IMR-90 (cell line): ENCODE results near the gene VSIG4. TPM values are rescaled to one million over a fixed set of nuclear protein-coding genes. Genes with fewer than 3 reads are reported as not detected.

ENCODE experiments used
- ATAC-seq: fragments of 200-7000 bp; cut with Tn5 transposase; 2 replicates; pipeline ENCODE4 v1.9.1; 2020; ENCODE audit warnings: low read depth, mild to moderate bottlenecking, moderate library complexity
- BruUV-seq: library from RNA; stranded (reverse); fragments of 400-500 nt; replicated peaks from 2 replicates; lab custom pipeline; 2021; lab: Mats Ljungman, UMichigan
- CTCF ChIA-PET: fragments of 300-600 bp; formaldehyde crosslinking; extraction: SDS; loops from one replicate; lab custom pipeline; 2021; ENCODE audit warnings: antibody characterized with exemption; lab: Yijun Ruan, JAX
- POLR2A ChIA-PET: fragments of 300-600 bp; sonication (Branson Sonifier 250); formaldehyde crosslinking; loops from one replicate; lab custom pipeline; 2022; ENCODE audit warnings: antibody characterized with exemption; ENCODE audit not compliant: unreplicated experiment; lab: Charles Lee
- DNase-seq: peaks from one replicate; pipeline ENCODE4 v3.0.0; 2013
- H2AFZ ChIP-seq: replicated peaks from 2 replicates; pipeline ENCODE3; 2013; ENCODE audit warnings: low read length, mild to moderate bottlenecking; ENCODE audit not compliant: poor library complexity
- H2AK5ac ChIP-seq: 2 replicates; pipeline ENCODE4 v1.6.1; 2013; ENCODE audit warnings: low read depth, low read length, inconsistent platforms
- H2AK9ac ChIP-seq: replicated peaks from 2 replicates; pipeline ENCODE3; 2013; ENCODE audit warnings: mild to moderate bottlenecking, low read depth, low read length, moderate library complexity; ENCODE audit not compliant: poor library complexity
- H2BK120ac ChIP-seq: 2 replicates; pipeline ENCODE4 v1.6.1; 2013; ENCODE audit warnings: low read depth, low read length, inconsistent platforms
- H2BK15ac ChIP-seq: 3 replicates; pipeline ENCODE4 v1.6.1; 2013; ENCODE audit warnings: low read depth, low read length, inconsistent platforms
- H2BK20ac ChIP-seq: 2 replicates; pipeline ENCODE4 v1.6.1; 2013; ENCODE audit warnings: low read depth, mild to moderate bottlenecking, inconsistent platforms, low read length, moderate library complexity
- H2BK5ac ChIP-seq: 2 replicates; pipeline ENCODE4 v1.6.1; 2013; ENCODE audit warnings: mild to moderate bottlenecking, low read depth, low read length, inconsistent platforms; ENCODE audit not compliant: poor library complexity, severe bottlenecking
- H3K14ac ChIP-seq: replicated peaks from 2 replicates; pipeline ENCODE4 v1.6.1; 2013; ENCODE audit warnings: low read depth, low read length, inconsistent platforms
- H3K18ac ChIP-seq: 2 replicates; pipeline ENCODE4 v1.6.1; 2013; ENCODE audit warnings: low read depth, low read length, control low read depth
- H3K23ac ChIP-seq: 2 replicates; pipeline ENCODE4 v1.6.1; 2013; ENCODE audit warnings: low read depth, low read length, inconsistent platforms
- H3K27ac ChIP-seq: 2 replicates; pipeline ENCODE4 v1.5.1; 2013; ENCODE audit warnings: mild to moderate bottlenecking, control low read depth, low read length; ENCODE audit not compliant: insufficient read depth
- H3K27me3 ChIP-seq: 2 replicates; pipeline ENCODE4 v1.6.1; 2013; ENCODE audit warnings: low read length; ENCODE audit not compliant: control insufficient read depth, insufficient read depth
- H3K36me3 ChIP-seq: 2 replicates; pipeline ENCODE4 v1.6.1; 2013; ENCODE audit warnings: low read length, mixed read lengths; ENCODE audit not compliant: control insufficient read depth, insufficient read depth
- H3K4ac ChIP-seq: 2 replicates; pipeline ENCODE4 v1.6.1; 2013; ENCODE audit warnings: low read depth, low read length, inconsistent platforms
- H3K4me1 ChIP-seq: 2 replicates; pipeline ENCODE4 v1.6.1; 2013; ENCODE audit warnings: low read length, mixed read lengths; ENCODE audit not compliant: control insufficient read depth, insufficient read depth
- H3K4me2 ChIP-seq: 2 replicates; pipeline ENCODE4 v1.6.1; 2013; ENCODE audit warnings: low read depth, mild to moderate bottlenecking, control low read depth, low read length, moderate library complexity
- H3K4me3 ChIP-seq: 2 replicates; pipeline ENCODE4 v1.5.1; 2013; ENCODE audit warnings: low read depth, mild to moderate bottlenecking, control low read depth, low read length, moderate library complexity; ENCODE audit not compliant: insufficient read depth
- H3K56ac ChIP-seq: 2 replicates; pipeline ENCODE4 v1.6.1; 2013; ENCODE audit warnings: low read length, inconsistent platforms; ENCODE audit not compliant: insufficient read depth; ENCODE audit errors: extremely low read depth
- H3K79me1 ChIP-seq, 2 experiments: 2 replicates each; pipeline ENCODE4 v1.6.1; 2013; ENCODE audit warnings: low read length in 2 of 2, inconsistent platforms in 1 of 2, low read depth in 1 of 2
- H3K9ac ChIP-seq: 2 replicates; pipeline ENCODE4 v1.6.1; 2013; ENCODE audit warnings: low read depth, low read length, control low read depth
- H3K9me1 ChIP-seq: 2 replicates; pipeline ENCODE4 v1.6.1; 2013; ENCODE audit warnings: low read length, inconsistent platforms; ENCODE audit not compliant: insufficient read depth
- H3K9me3 ChIP-seq: 2 replicates; pipeline ENCODE4 v1.6.1; 2013; ENCODE audit warnings: low read length; ENCODE audit not compliant: control insufficient read depth, insufficient read depth
- H4K20me1 ChIP-seq: 2 replicates; pipeline ENCODE4 v1.6.1; 2013; ENCODE audit warnings: low read length, inconsistent platforms; ENCODE audit not compliant: insufficient read depth
- H4K5ac ChIP-seq: 2 replicates; pipeline ENCODE4 v1.6.1; 2013; ENCODE audit warnings: mild to moderate bottlenecking, low read depth, low read length, control low read depth
- H4K8ac ChIP-seq, 2 experiments: 2 replicates each; pipeline ENCODE4 v1.6.1; 2013; ENCODE audit warnings: low read depth in 2 of 2, low read length in 2 of 2, control low read depth in 1 of 2, inconsistent platforms in 1 of 2
- H4K91ac ChIP-seq: 2 replicates; pipeline ENCODE4 v1.6.1; 2013; ENCODE audit warnings: low read depth, low read length, inconsistent platforms; ENCODE audit not compliant: insufficient read depth
- CEBPB ChIP-seq: IDR thresholded peaks from 2 replicates; pipeline ENCODE4 v1.6.1; 2012; ENCODE audit warnings: low read depth, low read length, improper control_type of control experiment
- SMC3 ChIP-seq: fragments of 150-350 bp; IDR thresholded peaks from 2 replicates; pipeline ENCODE4 v1.6.1; 2016; ENCODE audit warnings: low read depth, mild to moderate bottlenecking, antibody characterized with exemption, low read length, moderate library complexity
- WGBS, 2 experiments: methylation state at CpG; one replicate each; pipeline versions ENCODE4 v1.1.5 to v1.1.7; 2013; ENCODE audit warnings: missing lambda C conversion rate in 2 of 2; ENCODE audit not compliant: insufficient read length in 1 of 2; ENCODE audit errors: extremely low coverage in 2 of 2; 5-methylcytosine and 5-hydroxymethylcytosine counted together
- dilution Hi-C: fragments of 300-500 bp; cut with HindIII; formaldehyde crosslinking; loops from one replicate; pipeline ENCODE4 v1.14.3; 2018; ENCODE audit warnings: low sequenced_read_pairs; ENCODE audit not compliant: unreplicated experiment
- in situ Hi-C: fragments of 300-500 bp; cut with MboI; formaldehyde crosslinking; loops from 3 replicates; pipeline ENCODE4 v1.14.3; 2019; ENCODE audit warnings: low sequenced_read_pairs, inconsistent platforms, mixed read lengths
- intact Hi-C: fragments of 100-400 bp; cut with micrococcal nuclease; formaldehyde crosslinking; loops from 2 replicates; pipeline ENCODE4 v1.10.0; 2022
- polyA plus RNA-seq, 3 experiments: library from polyadenylated mRNA; depleted of rRNA; stranded (reverse); fragments of >200 nt; gene quantifications; 2 replicates each; pipeline ENCODE4 v1.2.3, GENCODE V29; 2012; ENCODE audit warnings: low replicate concordance in 1 of 3
- total RNA-seq: library from RNA; depleted of rRNA; stranded (reverse); fragments of >200 nt; gene quantifications from 2 replicates; pipeline ENCODE4 v1.2.3, GENCODE V29; 2012

VSIG4 gene
- total and polyA plus RNA-seq, 2 of the 4 experiments (the other 2 are of a cell fraction), result not detected

DNA sequence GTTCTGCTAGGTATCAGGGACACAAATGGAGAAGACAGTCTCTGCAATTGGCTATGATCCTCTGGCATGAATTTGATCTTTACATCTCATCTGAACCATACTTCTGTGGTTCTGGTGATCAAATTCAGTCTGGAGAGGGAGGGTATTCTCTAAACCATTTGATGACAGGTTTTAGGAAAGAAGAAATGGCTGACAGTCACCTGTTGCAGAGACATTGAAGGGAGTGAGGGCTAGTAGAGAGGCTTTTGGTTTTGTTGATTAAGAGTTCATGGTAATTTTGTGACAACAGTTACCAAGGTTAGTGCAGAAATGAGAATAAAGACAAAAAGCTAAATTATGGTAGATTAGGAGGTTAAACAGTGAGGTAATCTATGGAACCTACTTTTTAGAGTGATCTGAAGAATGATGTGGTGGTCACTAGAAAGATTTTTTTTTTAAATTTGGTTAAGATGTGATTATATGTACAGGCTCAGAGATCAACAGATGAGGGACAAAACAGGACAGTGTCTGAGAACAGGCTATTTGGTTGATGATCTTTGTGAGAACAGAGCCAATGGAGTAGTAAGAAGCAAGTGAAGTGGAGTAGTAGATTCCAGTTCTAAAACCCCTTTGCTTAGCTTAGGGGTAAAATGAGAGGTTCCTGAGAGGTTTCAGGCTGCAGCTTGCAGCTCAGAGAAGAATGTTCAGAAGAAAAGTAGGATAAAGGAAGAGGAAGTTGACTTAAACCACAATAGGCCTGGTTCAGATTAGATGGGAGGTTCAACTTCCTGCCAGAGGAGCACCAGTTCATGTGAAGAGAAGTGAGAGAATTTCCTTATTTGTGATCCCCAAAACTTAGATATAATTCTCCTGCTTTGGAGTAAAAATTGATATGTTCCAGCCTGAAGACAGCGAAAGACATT is 34.7 kb downstream of the VSIG4 start:
- no peak overlapping the region for H3K4ac ChIP-seq
- H3K23ac ChIP-seq, result no peak overlapping the region
- ATAC-seq (no peak), DNase-seq (no peak)
- no peak overlapping the region for H3K18ac ChIP-seq
- H3K9ac ChIP-seq, result no peak overlapping the region
- H4K91ac ChIP-seq, result no peak overlapping the region
- no peaks in the 10 kb centered on the region for H3K9me3 ChIP-seq
- no peaks in the 10 kb centered on the region for H4K20me1 ChIP-seq
- no peak overlapping the region for H2BK5ac ChIP-seq
- no peak overlapping the region for H3K27ac ChIP-seq
- no peak overlapping the region for H2BK15ac ChIP-seq
- no peak for TF ChIP-seq CEBPB
- TF ChIP-seq SMC3, result no peak
- dilution Hi-C loops (no loop called here), in situ Hi-C loops (no loop called here), intact Hi-C loops (no loop called here)
- H2AK5ac ChIP-seq, result no peak overlapping the region
- no TSS peak for BruUV-seq
- H3K4me2 ChIP-seq, result no peak overlapping the region
- no peaks in the 10 kb centered on the region for H3K9me1 ChIP-seq
- no peaks in the 10 kb centered on the region for H3K36me3 ChIP-seq
- no peak overlapping the region for H3K14ac ChIP-seq
- H3K4me3 ChIP-seq, result no peak overlapping the region
- POLR2A ChIA-PET, result no interaction called here
- H3K4me1 ChIP-seq, result no peaks in the 10 kb centered on the region
- WGBS, 2 experiments, result 60% methylated on average over 1 of the region's 1 CpG; no CpG with 5 or more reads in 1 of the 2 experiments
- no peak overlapping the region for H4K8ac ChIP-seq
- H2AK9ac ChIP-seq, result no peak overlapping the region
- H3K79me1 ChIP-seq, result no peaks in the 10 kb centered on the region
- H3K56ac ChIP-seq, result no peak overlapping the region
- no peak overlapping the region for H2AFZ ChIP-seq
- H2BK20ac ChIP-seq, result no peak overlapping the region
- no peak overlapping the region for H2BK120ac ChIP-seq
- CTCF ChIA-PET, result no interaction called here
- H3K27me3 ChIP-seq, result peaks cover 2% of the 10 kb centered on the region; the same call in 1 of the 2 replicates
- no peak overlapping the region for H4K5ac ChIP-seq
